Panc1 (cell line): ENCODE data around the gene TNNT3. TPM values are rescaled to one million over a fixed set of nuclear protein-coding genes. Genes with fewer than 3 reads are reported as not detected.

ENCODE experiments used
- ATAC-seq: fragments of 200-7000 bp; cut with Tn5 transposase; 2 replicates; pipeline ENCODE4 v1.9.1; 2020; ENCODE audit warnings: mild to moderate bottlenecking, moderate library complexity
- BruUV-seq: library from RNA; stranded (reverse); fragments of 400-500 nt; replicated peaks from 2 replicates; lab custom pipeline; 2021; lab: Mats Ljungman, UMichigan
- CTCF ChIA-PET: fragments of 300-600 bp; sonication (Branson Sonifier 250); formaldehyde crosslinking; loops from one replicate; lab custom pipeline; 2022; ENCODE audit warnings: antibody characterized with exemption; lab: Charles Lee
- POLR2A ChIA-PET: fragments of 300-600 bp; sonication (Branson Sonifier 250); formaldehyde crosslinking; loops from one replicate; lab custom pipeline; 2022; ENCODE audit warnings: antibody characterized with exemption; lab: Charles Lee
- DNase-seq: peaks from one replicate; pipeline ENCODE4 v3.0.0-alpha.2; 2010; ENCODE audit warnings: low read depth, low spot score
- H3K27ac ChIP-seq: 2 replicates; pipeline ENCODE4 v1.5.1; 2011; ENCODE audit warnings: mild to moderate bottlenecking, low read length, inconsistent platforms
- H3K27me3 ChIP-seq: fragments of 200-500 bp; sonication (Bioruptor generic); 2 replicates; pipeline ENCODE4 v1.6.0; 2014; ENCODE audit warnings: low read length, inconsistent platforms; ENCODE audit not compliant: control insufficient read depth, insufficient read depth
- H3K36me3 ChIP-seq: fragments of 200-500 bp; sonication (Bioruptor generic); 2 replicates; pipeline ENCODE4 v1.5.1; 2014; ENCODE audit warnings: inconsistent platforms, mild to moderate bottlenecking, low read length, moderate library complexity; ENCODE audit not compliant: control insufficient read depth, insufficient read depth
- H3K4me1 ChIP-seq: 2 replicates; pipeline ENCODE4 v1.5.1; 2011; ENCODE audit warnings: inconsistent platforms, mild to moderate bottlenecking, low read length, moderate library complexity; ENCODE audit not compliant: control insufficient read depth, insufficient read depth
- H3K4me3 ChIP-seq, 2 experiments: 2 replicates each; pipeline ENCODE4 v1.5.1; 2011 to 2012; ENCODE audit warnings: low read depth in 2 of 2, low read length in 2 of 2, mild to moderate bottlenecking in 2 of 2, inconsistent platforms in 1 of 2, moderate library complexity in 1 of 2
- H3K9me3 ChIP-seq: fragments of 200-500 bp; sonication (Bioruptor generic); 2 replicates; pipeline ENCODE4 v1.5.1; 2014; ENCODE audit warnings: low read depth, mild to moderate bottlenecking, inconsistent platforms, low read length, moderate library complexity; ENCODE audit not compliant: control insufficient read depth, insufficient read depth
- POLR2AphosphoS5 ChIP-seq: IDR thresholded peaks from 2 replicates; pipeline ENCODE4 v1.6.1; 2012; ENCODE audit warnings: mild to moderate bottlenecking, low read depth, low read length, moderate library complexity
- SIN3A ChIP-seq: IDR thresholded peaks from 2 replicates; pipeline ENCODE4 v1.6.1; 2012; ENCODE audit warnings: low read depth, mild to moderate bottlenecking, low read length, moderate library complexity, borderline replicate concordance; ENCODE audit not compliant: insufficient read depth
- TCF7L2 ChIP-seq: IDR thresholded peaks from 2 replicates; pipeline ENCODE4 v1.6.1; 2011; ENCODE audit warnings: mild to moderate bottlenecking, low read depth, low read length, inconsistent platforms
- in situ Hi-C: cut with HindIII; loops from 2 replicates; pipeline ENCODE4 v1.10.0; 2016; ENCODE audit warnings: low sequenced_read_pairs, low pct_unique_long_range_greater_than_20kb
- intact Hi-C: fragments of 100-400 bp; cut with micrococcal nuclease; formaldehyde crosslinking; loops from one replicate; pipeline ENCODE4 v1.10.0; 2022; ENCODE audit not compliant: unreplicated experiment
- total RNA-seq: library from RNA; stranded (reverse); gene quantifications from one replicate; pipeline ENCODE4 v1.2.1, GENCODE V29; 2021; ENCODE audit not compliant: unreplicated experiment
- TF ChIP-seq, protein P1 (sequence below), 2 experiments: IDR thresholded peaks; 2 replicates each; pipeline ENCODE4 v1.6.1; 2011 to 2012; ENCODE audit warnings: low read depth in 2 of 2, control low read depth in 1 of 2, low read length in 1 of 2, mild to moderate bottlenecking in 1 of 2, moderate library complexity in 1 of 2; ENCODE audit not compliant: insufficient read depth in 1 of 2
- TF ChIP-seq, protein P2 (sequence below): fragments of 450-650 bp; IDR thresholded peaks from 2 replicates; pipeline ENCODE4 v1.5.1; 2017; ENCODE audit warnings: mild to moderate bottlenecking

TNNT3 gene
- total RNA-seq, 1 experiment from 2014 or later = 0.41 TPM

DNA sequence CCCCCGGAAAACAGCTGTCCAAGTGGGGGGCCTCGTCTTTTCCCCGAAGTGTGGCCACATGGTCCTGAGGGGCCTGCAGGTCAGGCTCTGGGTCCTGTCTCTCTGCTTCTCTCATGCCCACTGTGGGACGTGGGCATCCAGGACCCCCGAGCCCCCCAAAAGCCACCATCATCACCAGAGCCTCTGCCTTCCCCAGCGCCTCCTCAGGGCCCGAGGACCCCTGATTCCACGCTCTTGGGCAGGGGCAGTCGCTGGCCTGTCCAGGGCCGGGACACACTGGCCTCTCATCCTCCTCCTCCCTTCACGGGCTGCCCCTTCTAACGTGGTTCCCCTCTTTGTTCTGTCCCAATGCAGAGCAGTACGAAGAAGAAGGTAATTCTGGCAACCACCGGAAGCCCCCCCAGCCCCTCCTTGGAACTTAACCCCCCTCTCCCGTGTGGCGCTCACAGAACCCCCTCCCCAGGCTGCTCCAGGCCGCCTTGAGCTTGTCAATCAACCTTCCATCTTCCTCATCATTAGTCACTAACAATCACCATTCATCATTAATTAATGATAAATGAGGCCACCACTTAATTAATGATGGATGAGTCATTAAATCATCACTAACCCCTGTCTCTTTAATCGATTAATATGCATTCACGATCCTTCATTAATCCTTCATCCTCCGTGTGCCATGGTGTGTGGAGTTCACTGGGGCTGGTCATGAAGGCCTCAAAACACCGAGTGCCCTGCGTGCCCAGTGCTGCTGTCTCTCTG, 3.9 kb downstream of the TNNT3 start:
- TF ChIP-seq, protein P1, sequence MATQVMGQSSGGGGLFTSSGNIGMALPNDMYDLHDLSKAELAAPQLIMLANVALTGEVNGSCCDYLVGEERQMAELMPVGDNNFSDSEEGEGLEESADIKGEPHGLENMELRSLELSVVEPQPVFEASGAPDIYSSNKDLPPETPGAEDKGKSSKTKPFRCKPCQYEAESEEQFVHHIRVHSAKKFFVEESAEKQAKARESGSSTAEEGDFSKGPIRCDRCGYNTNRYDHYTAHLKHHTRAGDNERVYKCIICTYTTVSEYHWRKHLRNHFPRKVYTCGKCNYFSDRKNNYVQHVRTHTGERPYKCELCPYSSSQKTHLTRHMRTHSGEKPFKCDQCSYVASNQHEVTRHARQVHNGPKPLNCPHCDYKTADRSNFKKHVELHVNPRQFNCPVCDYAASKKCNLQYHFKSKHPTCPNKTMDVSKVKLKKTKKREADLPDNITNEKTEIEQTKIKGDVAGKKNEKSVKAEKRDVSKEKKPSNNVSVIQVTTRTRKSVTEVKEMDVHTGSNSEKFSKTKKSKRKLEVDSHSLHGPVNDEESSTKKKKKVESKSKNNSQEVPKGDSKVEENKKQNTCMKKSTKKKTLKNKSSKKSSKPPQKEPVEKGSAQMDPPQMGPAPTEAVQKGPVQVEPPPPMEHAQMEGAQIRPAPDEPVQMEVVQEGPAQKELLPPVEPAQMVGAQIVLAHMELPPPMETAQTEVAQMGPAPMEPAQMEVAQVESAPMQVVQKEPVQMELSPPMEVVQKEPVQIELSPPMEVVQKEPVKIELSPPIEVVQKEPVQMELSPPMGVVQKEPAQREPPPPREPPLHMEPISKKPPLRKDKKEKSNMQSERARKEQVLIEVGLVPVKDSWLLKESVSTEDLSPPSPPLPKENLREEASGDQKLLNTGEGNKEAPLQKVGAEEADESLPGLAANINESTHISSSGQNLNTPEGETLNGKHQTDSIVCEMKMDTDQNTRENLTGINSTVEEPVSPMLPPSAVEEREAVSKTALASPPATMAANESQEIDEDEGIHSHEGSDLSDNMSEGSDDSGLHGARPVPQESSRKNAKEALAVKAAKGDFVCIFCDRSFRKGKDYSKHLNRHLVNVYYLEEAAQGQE (IDR thresholded peaks at IDR 0.05; ENCODE audit: insufficient read depth in 1 of 2, low read depth in 2 of 2, low read length in 1 of 2) = no peak
- TF ChIP-seq SIN3A = no peak
- TF ChIP-seq, protein P2, sequence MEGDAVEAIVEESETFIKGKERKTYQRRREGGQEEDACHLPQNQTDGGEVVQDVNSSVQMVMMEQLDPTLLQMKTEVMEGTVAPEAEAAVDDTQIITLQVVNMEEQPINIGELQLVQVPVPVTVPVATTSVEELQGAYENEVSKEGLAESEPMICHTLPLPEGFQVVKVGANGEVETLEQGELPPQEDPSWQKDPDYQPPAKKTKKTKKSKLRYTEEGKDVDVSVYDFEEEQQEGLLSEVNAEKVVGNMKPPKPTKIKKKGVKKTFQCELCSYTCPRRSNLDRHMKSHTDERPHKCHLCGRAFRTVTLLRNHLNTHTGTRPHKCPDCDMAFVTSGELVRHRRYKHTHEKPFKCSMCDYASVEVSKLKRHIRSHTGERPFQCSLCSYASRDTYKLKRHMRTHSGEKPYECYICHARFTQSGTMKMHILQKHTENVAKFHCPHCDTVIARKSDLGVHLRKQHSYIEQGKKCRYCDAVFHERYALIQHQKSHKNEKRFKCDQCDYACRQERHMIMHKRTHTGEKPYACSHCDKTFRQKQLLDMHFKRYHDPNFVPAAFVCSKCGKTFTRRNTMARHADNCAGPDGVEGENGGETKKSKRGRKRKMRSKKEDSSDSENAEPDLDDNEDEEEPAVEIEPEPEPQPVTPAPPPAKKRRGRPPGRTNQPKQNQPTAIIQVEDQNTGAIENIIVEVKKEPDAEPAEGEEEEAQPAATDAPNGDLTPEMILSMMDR = no peak
- TF ChIP-seq POLR2AphosphoS5 = no peak
- in situ Hi-C loops = no loop called here
- intact Hi-C loops = no loop called here
- no peaks in the 10 kb centered on the region for H3K36me3 ChIP-seq
- no peaks in the 10 kb centered on the region for H3K9me3 ChIP-seq
- BruUV-seq = no TSS peak
- no peaks in the 10 kb centered on the region for H3K27me3 ChIP-seq
- peaks cover 26% of the 10 kb centered on the region for H3K4me1 ChIP-seq
- DNase-seq (no peak), ATAC-seq (no peak)
- no peak overlapping the region for H3K4me3 ChIP-seq
- no peak overlapping the region for H3K27ac ChIP-seq
- ChIA-PET POLR2A (no interaction called here), CTCF (no interaction called here)

DNA sequence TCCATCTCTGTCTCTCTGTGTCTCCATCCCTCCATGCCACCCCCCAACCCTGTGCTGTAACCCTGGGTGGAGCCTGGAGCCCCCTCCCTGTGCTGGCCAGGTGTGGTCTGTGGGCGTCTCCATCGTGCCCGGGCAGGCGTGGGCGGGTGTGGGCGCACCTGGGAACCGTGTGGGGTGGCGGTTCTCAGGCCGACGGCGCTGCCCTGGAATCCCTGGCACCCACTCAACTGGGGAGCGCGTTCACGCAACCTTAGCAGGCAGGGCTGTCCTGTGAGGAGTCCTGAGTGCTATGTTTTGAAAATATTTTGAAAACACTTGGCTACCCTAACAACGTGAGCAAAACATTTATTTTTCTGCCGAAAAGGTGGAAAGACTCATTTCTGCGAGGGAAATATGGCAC, 4.7 kb downstream of the TNNT3 start:
- ChIA-PET POLR2A (no interaction called here), CTCF (no interaction called here)
- no peak overlapping the region for H3K27ac ChIP-seq
- no peaks in the 10 kb centered on the region for H3K9me3 ChIP-seq
- H3K4me1 ChIP-seq = peaks cover 26% of the 10 kb centered on the region
- TF ChIP-seq, protein P1 (IDR thresholded peaks at IDR 0.05; ENCODE audit: insufficient read depth in 1 of 2, low read depth in 2 of 2, low read length in 1 of 2) = no peak
- TF ChIP-seq, protein P2 = no peak
- TF ChIP-seq TCF7L2 = no peak
- TF ChIP-seq SIN3A = no peak
- TF ChIP-seq POLR2AphosphoS5 = no peak
- intact Hi-C loops = no loop called here
- no peak overlapping the region for H3K4me3 ChIP-seq
- no peaks in the 10 kb centered on the region for H3K27me3 ChIP-seq
- no TSS peak for BruUV-seq
- no peaks in the 10 kb centered on the region for H3K36me3 ChIP-seq
- in situ Hi-C loops = no loop called here
- DNase-seq (no peak), ATAC-seq (no peak)
